HG02870 (cell line): Measurements from ENCODE around the gene DNPEP.

Source experiments
- ATAC-seq: cut with Tn5 transposase; IDR thresholded peaks from one replicate; pipeline ENCODE4 v1.9.1; 2021; ENCODE audit warnings: mild to moderate bottlenecking, moderate library complexity; ENCODE audit not compliant: unreplicated experiment

DNPEP gene

GRCh38 chr2:219387306-219388120 lies at the start of gene DNPEP:
Gene DNPEP (minus strand): TSS chr2:219387912. CDS start chr2:219387794, 118 bp downstream.
- ATAC-seq = peak; percentile 63

- ATAC-seq = no peak
Observed at GRCh38 chr2:219437141-219437540, 49.4 kb upstream of the DNPEP start.

- ATAC-seq = no peak
Observed at GRCh38 chr2:219436491-219436890, 48.8 kb upstream of the DNPEP start.

GRCh38 chr2:219435701-219436100 lies 48.0 kb upstream of the DNPEP start:
- ATAC-seq = no peak

- no peak for ATAC-seq
Observed at GRCh38 chr2:219434718-219435525, 47.2 kb upstream of the DNPEP start, which contains the start of gene SPEG. Gene SPEG (plus strand): TSS chr2:219434843. CDS start chr2:219434978, 135 bp downstream.

- ATAC-seq = no peak
Observed at GRCh38 chr2:219434468-219434717, 46.7 kb upstream of the DNPEP start.

- no peak for ATAC-seq
Observed at GRCh38 chr2:219433666-219434467, 46.2 kb upstream of the DNPEP start.

GRCh38 chr2:219430633-219431615 lies 43.2 kb upstream of the DNPEP start:
- no peak for ATAC-seq

- no peak for ATAC-seq
Observed at GRCh38 chr2:219429958-219430606, 42.4 kb upstream of the DNPEP start.

- no peak for ATAC-seq
Observed at GRCh38 chr2:219428469-219428868, 40.8 kb upstream of the DNPEP start.

- no peak for ATAC-seq
Observed at GRCh38 chr2:219426534-219427136, 38.9 kb upstream of the DNPEP start.

GRCh38 chr2:219426068-219426443 lies 38.3 kb upstream of the DNPEP start:
- ATAC-seq = no peak

- ATAC-seq = no peak
Observed at GRCh38 chr2:219425238-219426067, 37.7 kb upstream of the DNPEP start.

GRCh38 chr2:219423652-219424377 lies 36.1 kb upstream of the DNPEP start:
- no peak for ATAC-seq

- ATAC-seq = no peak
Observed at GRCh38 chr2:219422952-219423534, 35.3 kb upstream of the DNPEP start.

- no peak for ATAC-seq
Observed at GRCh38 chr2:219421323-219421722, 33.6 kb upstream of the DNPEP start.

GRCh38 chr2:219420687-219421086 lies 33.0 kb upstream of the DNPEP start:
- ATAC-seq = no peak
